K562 (cell line): ENCODE results near the gene LIMS3. TPM values are rescaled to one million over a fixed set of nuclear protein-coding genes. Genes with fewer than 3 reads are reported as not detected.
"Not testable (repeated sequence)": the region's sequence is repeated elsewhere in the genome, so short reads cannot be mapped to it uniquely, and the experiment has no call there.

Source experiments
- ATAC-seq: fragments of 200-7000 bp; cut with Tn5 transposase; 3 replicates; pipeline ENCODE4 v1.9.1; 2020; ENCODE audit warnings: moderate library complexity
- BruUV-seq: library from RNA; stranded (reverse); fragments of 400-500 nt; replicated peaks from 2 replicates; lab custom pipeline; 2021; lab: Mats Ljungman, UMichigan
- CTCF ChIA-PET: fragments of 300-600 bp; formaldehyde crosslinking; extraction: SDS; loops from one replicate; lab custom pipeline; 2021; ENCODE audit warnings: low intra/inter-chr PET ratio; lab: Yijun Ruan, JAX
- POLR2A ChIA-PET: fragments of 300-600, 350-650 bp; sonication (Branson Sonifier 250); formaldehyde crosslinking; extraction: SDS; loops from one replicate; lab custom pipeline; 2021; ENCODE audit warnings: antibody characterized with exemption, inconsistent platforms; lab: Yijun Ruan, JAX
- DNase-seq, 4 experiments: peaks; one replicate each; pipeline versions ENCODE4 v3.0.0 to v3.0.0-alpha.2; 2011 to 2018; ENCODE audit warnings: low spot score in 3 of 4, mixed read lengths in 3 of 4; ENCODE audit errors: extremely low read depth in 1 of 4
- FAIRE-seq: peaks from 2 replicates; lab custom pipeline; 2011; peaks lifted over from hg19 to GRCh38; lab: Jason Lieb, UNC
- H2AFZ ChIP-seq: 2 replicates; pipeline ENCODE4 v1.6.0; 2011; ENCODE audit warnings: low read depth, low read length, control low read depth, inconsistent platforms
- H3K27ac ChIP-seq: fragments of 200-600 bp; 3 replicates; pipeline ENCODE4 v1.8.0; 2011; ENCODE audit warnings: low read depth, mild to moderate bottlenecking, control low read depth, inconsistent platforms, low read length, moderate library complexity, mixed read lengths; ENCODE audit errors: extremely low read depth
- H3K27me3 ChIP-seq, 2 experiments: fragments of 300-600 bp in 1 of 2; 2 replicates in 1 of 2; 3 replicates in 1 of 2; pipeline versions ENCODE4 v1.6.0 to v1.8.0; 2011; ENCODE audit warnings: inconsistent platforms in 2 of 2, low read length in 2 of 2, mild to moderate bottlenecking in 1 of 2, mixed read lengths in 1 of 2, moderate library complexity in 1 of 2; ENCODE audit not compliant: control insufficient read depth in 2 of 2, insufficient read depth in 2 of 2
- H3K36me3 ChIP-seq: fragments of 300-600 bp; 3 replicates; pipeline ENCODE4 v1.8.0; 2011; ENCODE audit warnings: mild to moderate bottlenecking, low read length, inconsistent platforms; ENCODE audit not compliant: control insufficient read depth, insufficient read depth
- H3K4me1 ChIP-seq, 2 experiments: fragments of 200-600 bp in 1 of 2; replicated peaks in 1 of 2; 2 replicates in 1 of 2; 3 replicates in 1 of 2; pipeline versions ENCODE4 v1.5.1 to v1.8.0; 2011; ENCODE audit warnings: inconsistent platforms in 2 of 2, low read length in 2 of 2, mild to moderate bottlenecking in 1 of 2, mixed read lengths in 1 of 2, moderate library complexity in 1 of 2; ENCODE audit not compliant: control insufficient read depth in 2 of 2, insufficient read depth in 2 of 2
- H3K4me2 ChIP-seq: 2 replicates; pipeline ENCODE4 v1.6.1; 2011; ENCODE audit warnings: low read length, control low read depth, inconsistent platforms, mixed read lengths; ENCODE audit not compliant: insufficient read depth
- H3K4me3 ChIP-seq: fragments of 200-600 bp; sonication (generic), shearing (Covaris generic); 2 replicates; pipeline ENCODE4 v1.5.1; 2016; ENCODE audit warnings: control low read depth, inconsistent platforms
- H3K79me2 ChIP-seq: fragments of 200-600 bp; 3 replicates; pipeline ENCODE4 v1.8.0; 2011; ENCODE audit warnings: low read length, inconsistent platforms; ENCODE audit not compliant: control insufficient read depth, insufficient read depth
- H3K9ac ChIP-seq, 2 experiments: 2 replicates each; pipeline versions ENCODE4 v1.6.0 to v1.6.1; 2011; ENCODE audit warnings: low read depth in 2 of 2, low read length in 2 of 2, control low read depth in 1 of 2, inconsistent platforms in 1 of 2, mild to moderate bottlenecking in 1 of 2, mixed read lengths in 1 of 2; ENCODE audit not compliant: insufficient read depth in 1 of 2
- H3K9me1 ChIP-seq: one replicate; pipeline ENCODE4 v1.6.0; 2011; ENCODE audit warnings: inconsistent platforms, mild to moderate bottlenecking, low read length, moderate library complexity; ENCODE audit not compliant: control insufficient read depth, insufficient read depth
- H3K9me3 ChIP-seq: replicated peaks from 2 replicates; pipeline ENCODE4 v1.5.1; 2011; ENCODE audit warnings: low read depth, low read length, inconsistent platforms; ENCODE audit not compliant: control insufficient read depth, insufficient read depth
- H4K20me1 ChIP-seq: replicated peaks from 2 replicates; pipeline ENCODE4 v1.6.1; 2011; ENCODE audit warnings: low read length, inconsistent platforms, mixed read lengths; ENCODE audit not compliant: control insufficient read depth, insufficient read depth
- WGBS: fragments of 100-300 bp; shearing (Covaris generic); methylation state at CpG from one replicate; pipeline ENCODE4 v1.1.6; 2016; ENCODE audit warnings: low coverage, mixed read lengths; ENCODE audit not compliant: insufficient coverage; ENCODE audit errors: missing lambda C conversion rate; 5-methylcytosine and 5-hydroxymethylcytosine counted together
- in situ Hi-C: fragments of 300-500 bp; cut with MboI; formaldehyde crosslinking; loops from 4 replicates; pipeline ENCODE4 v1.15.0; 2018; ENCODE audit warnings: inconsistent platforms, mixed read lengths
- intact Hi-C: fragments of 100-400 bp; cut with micrococcal nuclease; formaldehyde crosslinking; loops from 2 replicates; pipeline ENCODE4 v1.14.2; 2022
- polyA plus RNA-seq, 8 experiments: library from polyadenylated mRNA; depleted of rRNA in 4 of 8; stranded (reverse) in 5 of 8; unstranded in 3 of 8; fragments of >200 nt; fragmentation: Nextera tagmentation in 2 of 8; fragmentation: Illumina TruSeq in 1 of 8; extraction: Ambion mirVana in 2 of 8; extraction: Trizol in 1 of 8; gene quantifications; 2 replicates each; pipeline versions ENCODE4 v1.2.1 to v1.2.3, GENCODE V29; 2011 to 2014; ENCODE audit warnings: inconsistent platforms in 1 of 8, missing spikeins in 1 of 8
- total RNA-seq, 7 experiments: library from RNA; depleted of rRNA in 6 of 7; stranded (reverse); fragments of >200 nt in 6 of 7; fragmentation: Illumina TruSeq in 2 of 7; extraction: Trizol in 2 of 7; gene quantifications; 2 replicates each; pipeline versions ENCODE4 v1.2.1 to v1.2.3, GENCODE V29; 2011 to 2021; ENCODE audit warnings: low replicate concordance in 1 of 7

LIMS3 gene
- total and polyA plus RNA-seq, 9 of the 15 experiments (the other 6 are each of a cell fraction or from before 2014, with no cell fraction given), result 0.36 to 4.5 (median 1.8) TPM

- POLR2A ChIA-PET, H3K4me1 ChIP-seq, H2AFZ ChIP-seq, CTCF ChIA-PET, H3K27me3 ChIP-seq, H3K79me2 ChIP-seq, FAIRE-seq, intact Hi-C loops, BruUV-seq, H3K9me3 ChIP-seq, H4K20me1 ChIP-seq, H3K4me3 ChIP-seq, ATAC-seq, H3K9me1 ChIP-seq, H3K27ac ChIP-seq, H3K36me3 ChIP-seq, H3K4me2 ChIP-seq, DNase-seq, H3K9ac ChIP-seq, in situ Hi-C loops: not testable (repeated sequence)
- WGBS, result no CpG with 5 or more reads among the region's 9 CpGs
Observed at GRCh38 chr2:109950146-109950843, 51.8 kb downstream of the LIMS3 start.

GRCh38 chr2:109963942-109964341 lies 65.5 kb downstream of the LIMS3 start:
- H3K4me1 ChIP-seq, CTCF ChIA-PET, H3K9me3 ChIP-seq, ATAC-seq, H3K9ac ChIP-seq, DNase-seq, H2AFZ ChIP-seq, FAIRE-seq, H3K36me3 ChIP-seq, H3K27ac ChIP-seq, H3K4me3 ChIP-seq, BruUV-seq, H4K20me1 ChIP-seq, H3K27me3 ChIP-seq, in situ Hi-C loops, intact Hi-C loops, H3K79me2 ChIP-seq, H3K9me1 ChIP-seq, POLR2A ChIA-PET, H3K4me2 ChIP-seq: not testable (repeated sequence)
- WGBS, result no CpG with 5 or more reads among the region's 1 CpG

GRCh38 chr2:109965482-109965881 lies 67.0 kb downstream of the LIMS3 start:
- H3K27ac ChIP-seq, CTCF ChIA-PET, FAIRE-seq, H4K20me1 ChIP-seq, H3K4me2 ChIP-seq, H3K9me1 ChIP-seq, H3K9me3 ChIP-seq, H3K36me3 ChIP-seq, H3K4me3 ChIP-seq, ATAC-seq, H3K9ac ChIP-seq, in situ Hi-C loops, H3K79me2 ChIP-seq, H3K27me3 ChIP-seq, intact Hi-C loops, DNase-seq, H3K4me1 ChIP-seq, H2AFZ ChIP-seq, BruUV-seq, POLR2A ChIA-PET: not testable (repeated sequence)
- WGBS, result no CpG with 5 or more reads among the region's 1 CpG
